Measurements from ENCODE around the gene AGMO.

AGMO gene

DNA sequence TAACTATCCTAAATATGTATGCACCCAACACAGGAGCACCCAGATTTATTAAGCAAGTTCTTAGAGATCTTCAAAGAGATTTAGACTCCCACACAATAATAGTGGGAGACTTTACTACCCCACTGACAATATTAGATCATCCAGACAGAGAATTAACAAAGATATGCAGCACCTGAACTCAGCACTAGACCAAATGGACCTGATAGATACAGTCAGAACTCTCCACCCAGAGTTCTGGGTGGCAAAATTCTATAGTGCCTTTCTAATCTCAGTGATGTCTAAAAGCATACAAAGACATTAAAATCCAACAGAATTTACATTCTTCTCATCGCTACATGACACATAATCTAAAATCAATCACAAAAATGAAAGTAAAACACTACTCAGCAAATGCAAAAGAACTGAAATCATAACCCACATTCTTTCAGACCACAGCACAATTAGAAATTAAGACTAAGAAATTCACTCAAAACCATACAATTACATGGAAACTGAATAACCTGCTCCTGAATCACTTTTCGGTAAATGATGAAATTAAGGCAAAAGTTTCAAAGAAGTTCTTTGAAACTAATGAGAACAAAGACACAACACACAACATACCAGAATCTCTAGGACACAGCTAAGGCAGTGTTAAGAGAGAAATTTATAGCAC is 183.2 kb downstream of the AGMO start:
- DNase-seq = no peak

- no peak for DNase-seq
Measured at GRCh38 chr7:15376600-15376999, 185.2 kb downstream of the AGMO start.

DNA sequence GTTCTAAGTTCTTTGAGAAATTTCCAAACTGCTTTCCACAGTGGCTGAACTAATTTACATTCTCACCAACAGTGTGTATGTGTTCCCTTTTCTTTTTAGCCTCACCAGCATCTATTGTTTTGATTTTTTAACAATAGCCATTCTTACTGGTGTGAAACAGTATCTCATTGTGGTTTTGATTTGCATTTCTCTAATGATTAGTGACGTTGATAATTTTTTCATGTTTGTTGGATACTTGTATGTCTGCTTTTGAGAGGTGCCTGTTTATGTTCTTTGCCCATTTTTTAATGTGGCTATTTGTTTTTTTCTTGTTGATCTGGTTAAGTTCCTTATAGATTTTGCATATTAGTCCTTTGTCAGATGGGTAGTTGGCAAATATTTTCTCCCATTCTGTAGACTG is 191.4 kb downstream of the AGMO start:
- no peak for DNase-seq

DNA sequence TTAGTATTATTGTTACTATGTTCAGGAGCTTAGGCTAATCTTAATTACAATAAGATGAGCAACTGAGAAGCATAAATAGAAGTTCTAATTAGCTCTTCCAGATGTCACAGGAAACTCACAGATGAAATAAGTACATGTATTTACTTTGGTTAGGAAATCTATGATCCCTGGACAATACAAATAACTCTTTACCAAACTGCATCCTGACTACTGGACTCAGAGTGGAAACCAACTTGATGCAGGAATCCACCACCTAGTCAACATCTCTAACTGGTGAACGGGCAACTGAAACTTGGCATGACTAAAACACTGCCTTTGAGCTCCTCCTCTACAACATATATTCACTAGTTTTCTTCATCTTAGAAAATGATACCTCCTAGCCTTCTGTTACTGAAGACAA is 193.2 kb downstream of the AGMO start:
- DNase-seq = no peak

DNA sequence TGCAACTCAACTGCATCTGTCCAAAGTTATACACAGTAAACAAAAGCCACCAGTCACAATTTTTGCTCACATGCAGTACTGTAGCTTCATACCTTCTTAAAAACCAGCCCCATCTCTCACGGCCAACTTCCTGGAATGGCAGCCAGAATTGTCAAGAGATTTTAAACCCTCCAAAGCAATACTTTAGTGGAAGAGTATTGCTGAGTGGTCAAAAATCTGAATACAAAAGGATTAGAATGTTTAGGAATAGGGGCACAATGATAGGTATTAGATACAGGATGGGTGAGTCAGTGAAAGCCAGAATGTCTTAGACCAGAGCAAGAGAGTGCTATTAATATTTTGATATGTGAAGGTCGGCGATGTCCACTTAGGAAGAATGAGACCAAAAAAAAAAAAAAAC is 193.9 kb downstream of the AGMO start:
- DNase-seq = no peak

GRCh38 chr7:15358112-15358511 is 203.7 kb downstream of the AGMO start:
- DNase-seq = no peak

DNA sequence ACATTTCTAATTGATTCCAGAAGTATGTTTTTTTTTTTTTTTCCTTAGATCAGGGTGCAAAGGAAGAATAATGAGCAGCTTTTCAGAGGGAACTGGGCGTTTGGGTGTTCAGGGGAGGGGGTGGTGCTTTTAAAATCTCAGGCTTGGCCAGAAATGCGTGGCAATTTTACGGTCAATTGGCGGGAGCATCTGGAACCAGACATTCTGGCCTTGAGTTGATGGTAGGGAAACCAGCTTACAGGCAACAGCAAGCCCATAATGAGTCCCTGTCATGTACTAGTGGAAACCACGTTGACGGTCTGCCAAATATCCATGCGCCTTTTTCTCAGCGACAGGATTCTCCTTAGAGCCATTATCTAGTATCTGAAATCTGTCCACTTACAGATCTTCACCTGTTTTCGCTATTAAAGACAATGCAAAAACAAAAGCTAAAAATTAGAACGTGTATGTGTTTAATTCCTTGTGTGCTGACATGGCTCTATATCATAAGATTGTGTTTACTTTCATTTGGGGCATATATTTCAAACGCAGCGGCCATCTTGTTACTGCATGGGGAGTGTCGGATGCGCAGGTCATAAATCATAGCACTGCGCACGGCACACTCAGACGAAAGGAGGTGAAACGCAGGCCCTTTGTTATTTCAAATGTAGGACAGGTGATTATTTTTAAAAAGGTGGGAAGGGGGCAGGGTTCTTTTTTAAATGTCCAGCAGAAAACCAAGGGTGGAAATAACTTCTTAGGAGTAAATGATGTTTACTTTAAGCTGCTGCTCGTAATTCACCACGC is 209.2 kb downstream of the AGMO start:
- DNase-seq = no peak

DNA sequence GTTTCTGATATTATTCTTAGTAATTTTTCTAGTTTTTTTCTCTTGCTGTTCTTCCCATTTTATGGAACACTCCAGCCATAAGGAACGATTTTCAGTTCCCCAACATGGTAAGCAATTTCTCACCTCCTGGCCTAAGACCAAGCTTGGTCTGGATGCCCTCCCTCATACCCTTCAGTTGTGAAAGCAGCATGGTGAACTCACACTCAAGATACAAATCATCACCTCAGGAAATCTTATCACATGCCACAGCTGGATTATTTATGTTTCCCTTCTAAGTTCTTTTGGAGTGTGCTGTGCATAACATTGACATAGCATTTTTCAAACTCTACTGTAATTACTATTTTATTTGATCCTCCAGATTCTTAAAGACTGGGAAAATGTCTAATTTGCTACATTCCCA is 216.6 kb downstream of the AGMO start:
- DNase-seq = no peak

- DNase-seq = no peak
Measured at GRCh38 chr7:15341817-15342216, 220.0 kb downstream of the AGMO start.

DNA sequence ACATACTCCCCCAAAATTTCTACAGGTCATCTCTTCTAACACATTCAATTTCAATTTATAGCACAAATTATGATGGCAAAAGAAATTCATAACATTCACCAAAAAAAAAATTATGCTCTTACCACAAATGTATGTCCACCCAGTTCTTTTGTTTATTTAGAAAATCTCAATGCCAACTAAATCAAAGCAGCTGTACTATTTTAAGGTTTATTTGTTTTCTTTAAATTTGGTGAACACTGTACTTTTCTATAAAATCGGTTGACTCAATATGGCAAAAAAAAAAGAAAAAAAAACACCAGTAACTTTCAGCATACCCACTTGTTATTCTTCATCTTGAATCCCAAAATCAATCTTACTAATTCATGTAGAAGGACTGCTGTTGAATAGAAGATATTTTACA is 225.7 kb downstream of the AGMO start:
- no peak for DNase-seq

- DNase-seq = peak; percentile 37
Measured at GRCh38 chr7:15335390-15335789, 226.4 kb downstream of the AGMO start.

GRCh38 chr7:15334536-15335263 is 227.1 kb downstream of the AGMO start:
- DNase-seq = peak; percentile 75

DNA sequence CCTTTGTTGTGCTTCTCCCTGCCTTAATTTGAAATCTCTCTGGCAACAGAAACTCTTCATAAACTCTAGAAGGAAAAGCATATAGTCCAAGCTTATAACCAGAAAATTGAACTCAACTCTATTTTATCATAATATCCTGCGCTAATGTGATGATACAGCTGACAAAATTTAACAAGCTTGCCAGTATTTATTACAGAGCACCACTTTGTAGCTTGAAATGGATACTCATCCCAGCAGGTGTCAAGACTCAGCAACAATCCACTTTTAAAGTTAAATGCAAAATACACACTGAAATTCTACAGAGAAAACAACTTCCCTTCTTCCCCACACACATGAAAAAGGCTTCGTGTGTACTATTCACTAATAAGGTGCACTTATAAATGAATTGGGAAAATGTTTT is 228.9 kb downstream of the AGMO start:
- peak; percentile 97 for DNase-seq

GRCh38 chr7:15330943-15331342 is 230.9 kb downstream of the AGMO start:
- peak; percentile 25 for DNase-seq

DNA sequence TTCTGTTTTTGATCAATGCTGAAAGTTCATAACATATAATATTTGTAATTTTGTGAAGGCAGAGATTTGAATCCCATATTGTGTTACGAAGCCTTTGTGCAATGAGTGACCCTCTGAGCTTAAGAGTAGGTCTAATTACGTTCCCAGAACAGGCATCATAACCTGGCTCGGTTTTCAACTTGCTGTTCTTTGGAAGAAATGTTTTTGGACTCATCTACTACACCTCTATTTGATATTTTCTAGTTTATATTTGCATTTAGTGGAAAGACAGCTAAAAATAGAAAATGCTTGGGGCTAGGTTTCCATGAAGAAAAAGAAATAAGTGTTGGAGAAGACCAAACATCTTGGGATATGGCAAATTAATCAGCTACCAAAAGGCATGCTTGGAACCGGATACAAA is 234.8 kb downstream of the AGMO start:
- DNase-seq = no peak

GRCh38 chr7:15326044-15326644 is 235.7 kb downstream of the AGMO start:
- peak; percentile 76 for DNase-seq

- no peak for DNase-seq
Measured at GRCh38 chr7:15323550-15323949, 238.3 kb downstream of the AGMO start.

DNA sequence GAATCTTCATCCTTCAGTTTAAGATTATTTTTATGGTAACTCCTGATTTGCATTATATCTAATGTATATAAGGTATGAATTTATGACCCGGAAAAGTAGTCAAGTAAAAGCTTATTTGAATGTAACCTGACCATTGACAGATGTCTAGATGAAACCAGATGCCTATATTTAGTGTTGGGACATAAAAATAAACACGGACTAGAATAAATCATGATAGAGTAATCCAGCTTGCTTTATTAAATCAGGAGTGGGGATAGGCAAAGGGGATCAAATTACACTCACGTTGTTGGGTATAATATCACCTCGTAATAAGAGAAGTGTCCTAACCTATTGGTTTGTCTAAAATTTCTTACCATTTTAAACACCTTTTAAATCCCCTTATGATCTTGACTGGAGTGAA is 244.6 kb downstream of the AGMO start:
- DNase-seq = peak; percentile 63

- DNase-seq = no peak
Measured at GRCh38 chr7:15315678-15316077, 246.1 kb downstream of the AGMO start.

- DNase-seq = no peak
Measured at GRCh38 chr7:15314922-15315321, 246.9 kb downstream of the AGMO start.

DNA sequence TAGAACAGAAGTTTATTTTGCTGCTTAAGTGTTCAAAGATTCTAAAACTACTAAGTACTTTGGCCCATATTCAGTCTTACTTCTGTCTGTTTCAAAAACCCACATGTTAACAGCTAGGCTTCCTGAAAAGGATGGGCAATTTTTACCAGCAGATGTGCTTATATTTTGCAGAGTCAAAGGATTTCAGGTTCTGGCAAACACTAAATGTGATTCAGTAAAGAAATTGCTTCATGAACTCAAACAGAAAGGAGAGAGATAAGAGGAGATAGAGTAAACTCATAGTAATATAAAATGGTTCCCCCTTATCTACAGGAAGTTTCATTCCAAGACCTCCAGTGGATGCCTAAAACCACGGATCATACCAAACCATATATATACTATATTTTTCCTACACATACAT is 248.5 kb downstream of the AGMO start:
- no peak for DNase-seq

GRCh38 chr7:15309872-15310271 is 251.9 kb downstream of the AGMO start:
- peak; percentile 58 for DNase-seq

- DNase-seq = no peak
Measured at GRCh38 chr7:15308821-15309220, 253.0 kb downstream of the AGMO start.

DNA sequence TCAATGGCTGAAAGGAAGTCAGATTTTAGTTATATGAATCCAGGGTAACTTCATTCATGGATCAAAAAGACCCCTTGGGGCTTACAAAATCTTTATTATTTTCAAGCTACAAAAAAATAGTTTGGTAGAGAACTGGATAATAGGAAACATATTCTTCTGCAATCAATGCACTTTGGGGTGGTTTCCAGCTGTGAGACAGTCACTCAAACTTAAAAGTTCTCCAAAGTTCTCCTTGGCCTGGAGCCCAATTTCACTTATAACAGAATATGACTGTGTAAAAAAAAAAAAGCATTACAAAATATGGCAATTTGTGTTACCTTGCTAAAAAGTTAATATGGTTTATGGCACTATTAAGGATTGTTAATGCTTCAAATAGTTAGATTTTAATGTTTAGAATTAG is 255.5 kb downstream of the AGMO start:
- DNase-seq = no peak
